Renal pelvis (tissue), 12 donors: ENCODE results near the gene RGL2. TPM values are rescaled to one million over a fixed set of nuclear protein-coding genes. Genes with fewer than 3 reads are reported as not detected.
"Not testable (repeated sequence)": the region's sequence is repeated elsewhere in the genome, so short reads cannot be mapped to it uniquely, and the experiment has no call there.

Source experiments
- DNase-seq: peaks from one replicate; pipeline ENCODE4 v3.0.0-alpha.2; 2013
- long read RNA-seq, 16 experiments: transcript quantifications; one replicate each; lab custom pipeline, GENCODE V29; 2026
- polyA plus RNA-seq, 3 donors: library from polyadenylated mRNA; unstranded; fragments of 120-200 nt; gene quantifications; one replicate each; pipeline ENCODE4 v1.2.1, GENCODE V29; 2013; ENCODE audit not compliant: insufficient read length in 3 of 3

The RGL2 gene, protein sequence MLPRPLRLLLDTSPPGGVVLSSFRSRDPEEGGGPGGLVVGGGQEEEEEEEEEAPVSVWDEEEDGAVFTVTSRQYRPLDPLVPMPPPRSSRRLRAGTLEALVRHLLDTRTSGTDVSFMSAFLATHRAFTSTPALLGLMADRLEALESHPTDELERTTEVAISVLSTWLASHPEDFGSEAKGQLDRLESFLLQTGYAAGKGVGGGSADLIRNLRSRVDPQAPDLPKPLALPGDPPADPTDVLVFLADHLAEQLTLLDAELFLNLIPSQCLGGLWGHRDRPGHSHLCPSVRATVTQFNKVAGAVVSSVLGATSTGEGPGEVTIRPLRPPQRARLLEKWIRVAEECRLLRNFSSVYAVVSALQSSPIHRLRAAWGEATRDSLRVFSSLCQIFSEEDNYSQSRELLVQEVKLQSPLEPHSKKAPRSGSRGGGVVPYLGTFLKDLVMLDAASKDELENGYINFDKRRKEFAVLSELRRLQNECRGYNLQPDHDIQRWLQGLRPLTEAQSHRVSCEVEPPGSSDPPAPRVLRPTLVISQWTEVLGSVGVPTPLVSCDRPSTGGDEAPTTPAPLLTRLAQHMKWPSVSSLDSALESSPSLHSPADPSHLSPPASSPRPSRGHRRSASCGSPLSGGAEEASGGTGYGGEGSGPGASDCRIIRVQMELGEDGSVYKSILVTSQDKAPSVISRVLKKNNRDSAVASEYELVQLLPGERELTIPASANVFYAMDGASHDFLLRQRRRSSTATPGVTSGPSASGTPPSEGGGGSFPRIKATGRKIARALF
- polyA plus RNA-seq: 100 to 1,000 TPM; 121 to 133 (median 130) TPM
- long read RNA-seq, donor 1, partial matches to known transcripts: 0 of 5 reads
- long read RNA-seq, donor 1, other reads (novel, unspliced or antisense): 0 of 5 reads
- long read RNA-seq, donor 2, transcript RGL2-247 (18 exons, 3,278 nt): major isoform, 5 of 5 reads
- long read RNA-seq, donor 2, partial matches to known transcripts: 0 of 5 reads
- long read RNA-seq, donor 2, other reads (novel, unspliced or antisense): 0 of 5 reads
- long read RNA-seq, donor 3, partial matches to known transcripts: 5 of 9 reads
- long read RNA-seq, donor 3, other reads (novel, unspliced or antisense): 0 of 9 reads
- long read RNA-seq, donor 4, partial matches to known transcripts: 12 of 16 reads
- long read RNA-seq, donor 4, other reads (novel, unspliced or antisense): 0 of 16 reads
- long read RNA-seq, donor 5, partial matches to known transcripts: 0 of 6 reads
- long read RNA-seq, donor 5, other reads (novel, unspliced or antisense): 0 of 6 reads
- long read RNA-seq, donor 6, partial matches to known transcripts: 0 of 2 reads
- long read RNA-seq, donor 6, other reads (novel, unspliced or antisense): 0 of 2 reads
- long read RNA-seq, donor 7, partial matches to known transcripts: 9 of 12 reads
- long read RNA-seq, donor 7, other reads (novel, unspliced or antisense): 0 of 12 reads
- long read RNA-seq, donor 8: 0 reads
- long read RNA-seq, donor 9, partial matches to known transcripts: 0 of 2 reads
- long read RNA-seq, donor 9, other reads (novel, unspliced or antisense): 0 of 2 reads
- long read RNA-seq, donor 10, partial matches to known transcripts: 0 of 5 reads
- long read RNA-seq, donor 10, other reads (novel, unspliced or antisense): 0 of 5 reads
- long read RNA-seq, donor 11, partial matches to known transcripts: 0 of 4 reads
- long read RNA-seq, donor 11, other reads (novel, unspliced or antisense): 0 of 4 reads
- long read RNA-seq, donor 12, transcript RGL2-247 (18 exons, 3,278 nt): major isoform, 5 of 8 reads
- long read RNA-seq, donor 12, partial matches to known transcripts: 0 of 8 reads
- long read RNA-seq, donor 12, other reads (novel, unspliced or antisense): 0 of 8 reads
- long read RNA-seq, donor 13, partial matches to known transcripts: 11 of 11 reads
- long read RNA-seq, donor 13, other reads (novel, unspliced or antisense): 0 of 11 reads
- long read RNA-seq, donor 14, partial matches to known transcripts: 0 of 4 reads
- long read RNA-seq, donor 14, other reads (novel, unspliced or antisense): 0 of 4 reads
- long read RNA-seq, donor 15, partial matches to known transcripts: 0 of 5 reads
- long read RNA-seq, donor 15, other reads (novel, unspliced or antisense): 0 of 5 reads
- long read RNA-seq, donor 16, transcript RGL2-247 (18 exons, 3,278 nt): major isoform, 5 of 12 reads
- long read RNA-seq, donor 16, partial matches to known transcripts: 0 of 12 reads
- long read RNA-seq, donor 16, other reads (novel, unspliced or antisense): 5 of 12 reads

DNA sequence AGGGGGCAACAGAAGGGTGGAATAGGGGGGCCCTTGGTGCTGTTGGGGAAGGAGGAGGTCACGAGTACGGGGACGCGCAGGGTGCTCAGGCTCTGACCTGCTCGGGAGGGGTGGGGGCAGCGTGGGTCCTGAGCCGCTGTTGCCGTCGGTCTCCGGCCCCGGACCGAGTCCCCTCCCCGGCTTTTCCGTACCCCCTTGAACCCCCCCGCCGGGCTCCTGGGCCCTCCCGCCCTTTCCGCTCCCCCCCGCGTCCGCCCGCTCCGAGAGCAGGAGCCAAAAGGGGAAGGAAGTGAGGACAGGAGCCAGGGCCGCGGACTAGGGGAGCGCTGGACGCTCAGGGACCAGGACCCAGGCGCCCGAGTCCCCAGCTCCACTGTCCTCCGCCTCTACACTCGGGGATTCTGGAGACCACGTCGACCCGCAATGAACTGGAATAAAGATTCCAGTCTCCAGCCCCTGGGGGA is at the start of gene RGL2:
Gene RGL2 (minus strand): TSS at position 170 of the 464 bp plus-strand sequence. CDS start 332 bp downstream, outside the sequence.
- peak; percentile 69 for DNase-seq

DNA sequence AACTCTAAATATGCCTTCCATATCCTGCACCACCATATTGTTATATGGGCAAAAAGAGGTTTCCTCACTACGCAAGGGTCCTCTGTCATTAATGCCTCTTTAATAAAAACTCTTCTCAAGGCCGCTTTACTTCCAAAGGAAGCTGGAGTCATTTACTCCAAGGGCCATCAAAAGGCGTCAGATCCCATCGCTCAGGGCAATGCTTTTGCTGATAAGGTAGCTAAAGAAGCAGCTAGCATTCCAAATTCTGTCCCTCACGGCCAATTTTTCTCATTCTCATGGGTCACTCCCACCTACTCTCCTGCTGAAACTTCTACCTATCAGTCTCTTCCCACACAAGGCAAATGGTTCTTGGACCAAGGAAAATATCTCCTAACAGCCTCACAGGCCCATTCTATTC is 49.1 kb upstream of the RGL2 start:
- DNase-seq: no peak

DNA sequence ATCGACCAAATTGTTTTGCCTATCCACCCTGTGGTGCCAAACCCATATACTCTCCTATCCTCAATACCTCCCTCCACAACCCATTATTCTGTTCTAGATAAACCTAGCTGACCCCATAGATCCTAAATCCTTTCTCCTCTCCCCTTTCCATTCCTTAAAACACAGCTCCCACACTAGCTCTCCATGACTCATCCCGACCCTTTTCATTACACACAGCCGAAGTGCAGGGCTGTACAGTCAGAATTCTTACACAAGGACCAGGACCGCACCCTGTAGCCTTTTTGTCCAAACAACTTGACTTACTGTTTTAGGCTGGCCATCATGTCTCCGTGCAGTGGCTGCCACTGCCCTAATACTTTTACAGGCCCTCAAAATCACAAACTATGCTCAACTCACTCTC is 48.2 kb upstream of the RGL2 start:
- DNase-seq: not testable (repeated sequence)

DNA sequence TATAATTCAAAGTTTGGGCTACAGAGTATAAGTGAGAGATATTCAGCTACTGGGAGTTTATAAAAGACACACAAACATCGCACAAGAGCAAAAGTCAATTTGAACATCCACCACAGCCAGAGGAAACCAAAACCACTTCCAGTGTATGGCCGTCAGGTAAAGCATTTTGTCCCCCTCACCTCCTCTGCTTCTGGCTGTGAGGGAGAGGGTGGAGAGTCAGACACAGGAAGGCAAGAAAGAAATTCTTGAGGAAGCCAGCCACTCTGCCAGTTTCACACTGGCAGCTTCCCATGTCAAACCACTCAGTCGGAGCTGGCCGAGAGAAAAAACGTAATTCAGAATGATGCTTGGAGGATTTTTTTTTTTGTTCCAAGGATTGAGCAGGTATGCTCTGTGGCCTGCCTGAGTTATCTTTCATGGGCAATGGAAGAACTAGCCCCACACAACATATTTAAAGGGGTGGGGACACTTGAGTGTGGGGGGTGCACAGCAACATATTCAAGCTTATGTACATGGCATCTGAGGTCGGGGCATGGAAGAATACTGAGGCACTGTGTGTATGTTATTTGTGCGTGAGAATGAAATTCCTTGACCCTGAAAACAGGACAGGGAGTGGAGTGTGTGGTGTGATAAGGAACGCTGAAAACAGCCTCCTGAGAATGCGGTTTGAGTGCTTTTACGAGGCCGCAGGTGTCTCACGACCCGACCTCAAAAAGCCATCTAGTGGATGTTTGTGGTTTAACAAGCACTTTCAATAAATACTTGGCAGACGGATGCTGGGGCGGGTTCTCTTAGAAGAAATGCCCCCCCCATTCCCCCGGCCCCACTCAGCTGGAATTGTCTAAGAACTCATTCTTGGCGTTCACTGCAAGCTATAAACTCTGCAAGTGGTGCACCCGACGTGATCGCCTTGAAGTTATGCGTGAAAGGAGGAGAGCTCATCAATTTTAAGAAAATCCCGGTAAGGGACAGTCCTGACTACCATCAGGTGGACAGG is 46.3 kb upstream of the RGL2 start:
- peak; percentile 71 for DNase-seq

DNA sequence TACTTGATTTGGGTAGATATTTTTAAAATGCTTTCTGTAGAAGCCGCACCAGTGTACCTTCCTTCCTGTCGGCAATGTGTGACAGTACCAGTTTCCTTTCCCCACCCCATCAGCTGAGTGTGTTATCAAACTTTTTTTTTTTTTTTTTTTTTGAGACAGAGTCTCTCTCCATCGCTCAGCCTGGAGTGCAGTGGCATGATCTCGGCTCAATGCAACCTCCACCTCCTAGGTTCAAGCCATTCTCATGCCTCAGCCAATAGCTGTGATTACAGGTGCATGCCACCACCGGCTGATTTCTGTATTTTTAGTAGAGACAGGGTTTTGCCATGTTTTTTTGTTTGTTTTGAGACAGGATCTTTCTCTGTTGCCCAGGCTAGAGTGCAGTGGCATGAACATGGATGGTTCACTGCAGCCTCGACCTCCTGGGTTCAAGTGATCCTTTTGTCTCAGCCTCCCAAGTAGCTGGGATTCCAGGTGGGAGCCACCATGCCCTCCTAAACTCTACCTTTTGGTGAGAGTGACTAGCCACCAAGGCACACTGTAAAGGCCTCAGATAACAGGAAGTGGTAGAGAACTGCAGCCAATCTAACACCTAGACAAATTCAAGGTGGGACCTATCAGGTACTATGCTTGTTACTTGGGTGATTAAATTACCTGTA is 45.3 kb upstream of the RGL2 start:
- no peak for DNase-seq

DNA sequence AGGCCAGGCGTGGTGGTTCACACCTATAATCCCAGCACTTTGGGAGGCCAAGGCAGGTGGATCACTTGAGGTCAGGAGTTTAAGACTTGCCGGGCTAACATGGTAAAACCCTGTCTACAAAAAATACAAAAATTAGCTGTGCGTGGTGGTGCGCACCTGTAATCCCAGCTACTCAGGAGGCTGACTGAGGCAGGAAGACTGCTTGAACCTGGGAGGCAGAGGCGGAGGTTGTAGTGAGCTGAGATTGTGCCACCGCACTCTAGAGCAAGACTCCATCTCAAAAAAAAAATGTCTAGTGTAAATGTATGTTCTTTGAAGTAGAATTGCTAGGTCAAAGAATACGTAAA is 44.8 kb upstream of the RGL2 start:
- DNase-seq: not testable (repeated sequence)

DNA sequence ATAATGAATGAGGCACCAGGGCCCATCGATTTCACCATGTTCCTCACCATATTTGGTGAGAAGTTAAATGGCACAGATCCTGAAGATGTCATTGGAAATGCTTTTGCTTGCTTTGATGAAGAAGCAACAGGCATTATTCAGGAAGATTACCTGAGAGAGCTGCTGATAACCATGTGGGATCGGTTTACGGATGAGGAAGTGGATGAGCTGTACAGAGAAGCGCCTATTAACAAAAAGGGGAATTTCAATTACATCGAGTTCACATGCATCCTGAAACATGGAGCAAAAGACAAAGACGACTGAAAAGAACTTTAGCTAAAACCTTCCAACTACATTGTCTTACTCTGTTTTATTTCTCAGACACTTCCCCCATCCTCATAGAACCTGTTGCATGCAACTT is 40.5 kb upstream of the RGL2 start:
- no peak for DNase-seq

DNA sequence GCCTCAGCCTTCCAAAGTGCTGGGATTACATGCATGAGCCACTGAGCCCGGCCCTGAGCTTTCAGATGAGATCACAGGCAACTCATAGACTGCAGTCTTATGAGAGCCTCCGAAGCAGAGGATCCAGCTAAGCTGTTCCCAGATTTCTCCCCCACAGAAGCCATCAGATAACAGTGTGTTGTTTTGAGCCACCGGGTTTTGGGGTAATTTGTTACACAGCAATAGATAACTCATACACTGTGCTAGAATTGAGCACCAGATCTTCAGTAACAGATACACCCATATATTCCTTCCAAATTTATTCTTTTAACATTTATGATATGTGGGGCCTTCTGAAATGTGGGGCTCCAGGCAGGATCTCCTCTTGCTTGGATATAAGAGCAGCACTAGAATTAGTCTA is 37.8 kb upstream of the RGL2 start:
- DNase-seq: no peak

DNA sequence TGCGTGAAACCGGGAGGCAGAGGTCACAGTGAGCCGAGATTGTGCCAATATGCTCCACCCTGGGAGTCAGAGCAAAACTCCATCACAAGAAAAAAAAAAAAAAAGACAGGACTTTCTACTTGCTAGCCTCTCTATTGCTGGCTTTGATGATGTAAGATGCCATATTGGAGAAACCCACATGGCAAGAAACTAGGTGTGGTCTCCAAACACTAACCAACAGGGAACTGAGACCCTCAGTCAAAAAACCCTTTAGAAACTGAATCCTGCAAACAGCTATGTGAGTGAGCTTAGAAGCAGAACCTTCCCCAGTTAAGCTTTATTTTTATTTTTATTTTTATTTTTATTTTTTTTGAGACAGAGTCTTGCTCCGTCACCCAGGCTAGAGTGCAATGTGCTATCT is 37.2 kb upstream of the RGL2 start:
- no peak for DNase-seq

DNA sequence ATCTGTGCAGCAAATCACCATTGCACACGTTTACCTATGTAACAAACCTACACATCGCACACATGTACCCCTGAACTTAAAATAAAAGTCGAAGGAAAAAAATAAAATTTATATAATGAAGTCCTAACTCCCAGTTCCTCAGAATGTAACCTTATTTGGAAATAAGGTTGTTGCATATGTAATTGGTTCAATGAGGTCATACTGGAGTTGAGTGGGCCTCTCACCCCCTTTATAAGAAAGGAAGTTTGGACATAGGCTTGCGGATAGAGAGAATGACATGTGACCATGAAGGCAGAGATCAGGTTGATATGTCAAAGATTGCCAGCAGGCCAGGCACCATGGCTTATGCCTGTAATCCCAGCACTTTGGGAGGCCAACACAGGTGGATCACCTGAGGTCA is 34.9 kb upstream of the RGL2 start:
- no peak for DNase-seq

DNA sequence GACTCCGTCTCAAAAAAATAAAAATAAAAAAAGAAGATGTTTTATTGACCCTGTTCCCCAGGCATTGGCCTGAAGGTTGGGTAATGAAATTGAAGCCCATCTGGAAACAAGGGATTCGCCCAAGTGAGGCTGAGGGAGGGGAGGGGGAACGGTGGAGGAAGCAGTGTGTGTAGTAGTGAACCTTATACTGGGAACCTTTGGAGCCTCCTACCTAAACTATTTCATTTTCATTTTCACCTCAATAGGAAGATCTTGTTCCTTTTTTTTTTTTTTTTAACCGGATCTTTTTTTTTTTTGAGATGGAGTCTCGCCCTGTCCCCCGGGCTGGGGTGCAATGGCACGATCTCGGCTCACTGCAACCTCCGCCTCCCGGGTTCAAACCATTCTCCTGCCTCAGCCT is 32.0 kb upstream of the RGL2 start:
- no peak for DNase-seq

DNA sequence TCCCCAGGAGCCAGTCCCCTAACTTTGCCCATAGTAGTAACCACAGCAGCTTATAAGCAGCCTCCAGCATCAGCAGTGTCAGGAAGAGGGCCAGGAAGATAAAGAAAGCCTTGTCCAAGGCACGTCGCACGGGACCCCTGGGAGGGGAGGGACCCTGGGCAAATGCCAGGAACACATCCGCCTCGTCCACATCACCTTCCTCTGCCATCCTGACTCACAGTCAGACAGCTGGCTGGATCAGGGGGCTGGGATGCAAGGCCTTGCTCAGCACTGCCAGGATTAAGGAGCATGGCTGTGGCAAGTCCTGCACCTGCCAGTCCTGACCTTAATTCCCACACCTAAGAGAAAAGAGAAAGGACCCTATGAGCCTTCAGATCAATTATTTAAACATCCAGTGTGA is 30.3 kb upstream of the RGL2 start:
- DNase-seq: no peak

DNA sequence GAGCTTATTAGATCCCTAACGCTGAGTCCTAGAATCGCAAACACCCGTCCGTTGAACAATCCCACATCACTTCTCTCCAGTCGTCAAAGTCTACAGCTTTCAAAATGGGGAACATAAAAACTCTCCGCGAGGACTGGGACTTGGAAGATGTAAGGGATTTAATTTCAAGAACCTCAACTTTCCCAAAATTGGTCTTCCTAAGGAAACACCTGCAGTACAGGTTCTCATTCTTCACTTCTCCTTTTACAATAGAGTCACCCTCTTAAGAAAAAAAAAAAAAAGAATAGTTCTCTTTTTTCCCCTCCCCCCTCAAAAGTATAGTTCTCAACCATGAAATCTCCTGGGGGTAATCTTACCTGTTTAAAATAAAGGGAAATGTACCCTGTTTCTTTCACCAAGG is 25.4 kb upstream of the RGL2 start:
- DNase-seq: no peak

DNA sequence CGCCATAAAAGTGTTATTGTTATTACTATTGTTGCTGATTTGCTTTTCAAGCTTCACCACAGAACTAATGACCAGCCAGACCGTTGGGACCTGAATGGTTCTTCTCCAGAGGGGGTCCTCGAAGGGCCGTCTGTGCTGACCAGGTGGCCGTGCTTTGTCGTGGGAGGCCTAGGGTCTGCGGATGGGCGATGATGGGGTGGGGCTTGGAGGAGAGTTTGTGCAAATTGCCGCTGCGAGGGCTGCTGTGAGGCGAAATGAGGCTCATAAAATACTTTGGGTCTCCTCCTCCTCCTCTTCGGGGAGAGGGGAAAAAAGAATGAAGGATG is 24.8 kb upstream of the RGL2 start:
- DNase-seq: no peak

DNA sequence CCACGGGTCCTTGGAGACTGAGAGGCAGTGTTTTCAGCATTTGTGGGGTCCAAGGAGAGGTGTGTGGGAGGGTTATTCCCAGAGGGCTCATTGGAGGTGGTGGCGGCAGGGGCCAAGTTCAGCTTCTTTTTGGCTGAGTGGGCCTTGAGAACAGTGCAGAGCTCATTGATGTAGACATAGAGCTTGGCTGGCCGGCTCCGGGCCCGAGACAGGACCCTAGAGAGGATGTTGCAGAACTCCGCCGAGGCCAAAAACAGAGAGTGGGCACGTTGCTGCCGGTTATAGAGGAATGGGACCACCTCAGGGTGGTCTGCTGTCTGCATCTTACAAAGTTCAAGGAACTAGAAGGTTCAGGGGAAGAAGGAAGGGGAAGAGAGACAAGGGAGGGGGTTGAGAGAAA is 22.5 kb upstream of the RGL2 start:
- DNase-seq: no peak

DNA sequence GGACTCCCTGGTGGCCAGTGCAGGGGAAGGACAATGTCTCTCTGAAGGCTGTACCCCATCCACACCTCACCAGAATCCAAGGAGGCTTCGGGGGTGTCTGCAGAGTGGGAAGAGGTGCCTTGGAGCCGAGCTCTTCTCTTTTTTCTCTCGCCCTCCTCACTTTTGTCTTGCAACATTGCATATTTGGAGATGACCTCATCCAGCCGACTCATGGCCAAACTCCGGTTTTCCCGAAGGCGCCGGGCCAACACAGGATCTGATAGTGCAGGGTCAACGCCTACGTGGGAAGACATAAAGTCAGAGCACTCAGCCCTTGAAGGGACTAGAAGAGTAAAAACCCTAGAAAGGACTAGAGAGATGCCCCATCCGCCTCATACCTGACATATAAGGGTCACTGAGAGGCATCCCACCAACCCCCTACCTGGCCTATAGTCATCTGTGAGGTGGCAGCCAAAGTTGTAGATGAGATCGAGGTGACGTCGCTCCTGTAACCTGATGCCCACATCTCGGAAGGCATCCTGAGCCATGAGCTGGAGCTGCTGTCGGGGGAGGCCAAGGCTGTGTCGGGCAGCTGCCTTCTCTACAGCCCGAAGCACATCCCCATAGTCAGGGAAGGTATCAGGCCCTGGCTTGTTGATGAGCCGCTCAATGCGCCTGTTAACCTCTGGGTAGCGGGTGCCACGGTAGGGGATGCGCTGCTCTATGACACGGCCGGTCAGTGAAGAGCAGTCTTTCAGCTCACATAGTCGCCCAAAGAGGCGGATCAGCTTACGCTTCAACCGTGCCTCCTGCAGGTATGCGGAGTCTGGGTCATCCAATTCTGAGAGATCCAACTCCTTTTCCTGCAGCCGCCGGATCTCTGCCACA is 21.8 kb upstream of the RGL2 start:
- no peak for DNase-seq

DNA sequence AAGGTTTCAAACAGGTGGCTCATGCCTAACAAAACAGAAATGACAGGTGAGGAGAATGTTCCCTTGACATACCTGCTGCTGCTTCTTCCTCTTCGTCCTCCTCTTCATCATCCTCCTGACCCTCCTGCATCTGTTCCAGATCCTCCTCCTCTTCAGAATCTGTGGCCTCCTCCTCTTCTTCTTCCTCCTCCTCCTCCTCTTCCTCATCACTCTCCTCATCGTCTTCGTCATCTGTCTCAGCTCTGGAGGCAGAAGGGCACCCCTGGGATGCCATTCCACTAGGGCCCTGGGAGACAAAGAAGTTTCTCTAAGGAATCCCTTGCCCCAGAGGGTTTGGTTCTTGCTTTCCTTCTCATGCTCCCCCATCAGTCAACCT is 21.2 kb upstream of the RGL2 start:
- DNase-seq: no peak
